GM23338 (cell line): ENCODE data around the gene PPP1R9B. TPM values are rescaled to one million over a fixed set of nuclear protein-coding genes. Genes with fewer than 3 reads are reported as not detected.

Experiments
- ATAC-seq: fragments of 200-7000 bp; cut with Tn5 transposase; 3 replicates; pipeline ENCODE4 v1.9.1; 2020
- DNase-seq: peaks from one replicate; pipeline ENCODE4 v3.0.0-alpha.2; 2015; ENCODE audit warnings: low spot score
- H2AFZ ChIP-seq: fragments of 200-600 bp; sonication (generic); 2 replicates; pipeline ENCODE4 v1.8.0; 2016; ENCODE audit warnings: antibody characterized with exemption, mild to moderate bottlenecking, moderate library complexity
- H3F3A ChIP-seq: fragments of 200-600 bp; sonication (generic); replicated peaks from 2 replicates; pipeline ENCODE4 v1.8.0; 2017; ENCODE audit warnings: antibody characterized with exemption, mixed run types, low read depth
- H3K27ac ChIP-seq: fragments of 200-600 bp; sonication (generic); 2 replicates; pipeline ENCODE4 v1.6.1; 2016; ENCODE audit warnings: low read depth
- H3K27me3 ChIP-seq: fragments of 200-600 bp; sonication (generic); 2 replicates; pipeline ENCODE4 v1.8.0; 2016; ENCODE audit warnings: mild to moderate bottlenecking, mixed run types, moderate library complexity; ENCODE audit not compliant: insufficient read depth
- H3K36me3 ChIP-seq: fragments of 200-600 bp; sonication (generic); 2 replicates; pipeline ENCODE4 v1.8.0; 2016; ENCODE audit warnings: mild to moderate bottlenecking; ENCODE audit not compliant: insufficient read depth
- H3K4me1 ChIP-seq: fragments of 200-600 bp; sonication (generic); 2 replicates; pipeline ENCODE4 v1.8.0; 2016; ENCODE audit warnings: mild to moderate bottlenecking, moderate library complexity; ENCODE audit not compliant: insufficient read depth
- H3K4me2 ChIP-seq: fragments of 200-600 bp; sonication (generic); 2 replicates; pipeline ENCODE4 v1.7.1; 2017; ENCODE audit warnings: mixed run types
- H3K4me3 ChIP-seq: fragments of 200-600 bp; sonication (generic); 2 replicates; pipeline ENCODE4 v1.6.1; 2016; ENCODE audit warnings: mixed run types
- H3K79me2 ChIP-seq: fragments of 200-600 bp; sonication (generic); replicated peaks from 2 replicates; pipeline ENCODE4 v1.8.0; 2017; ENCODE audit warnings: mild to moderate bottlenecking; ENCODE audit not compliant: insufficient read depth
- H3K9me2 ChIP-seq: fragments of 200-600 bp; sonication (generic); 2 replicates; pipeline ENCODE4 v1.8.0; 2017; ENCODE audit not compliant: insufficient read depth
- H4K20me1 ChIP-seq: fragments of 200-600 bp; sonication (generic); replicated peaks from 2 replicates; pipeline ENCODE4 v1.8.0; 2017; ENCODE audit warnings: mild to moderate bottlenecking; ENCODE audit not compliant: insufficient read depth
- H3K27ac Mint-ChIP-seq: 2 replicates; pipeline ENCODE4 v1.8.0; 2020; ENCODE audit warnings: inconsistent platforms, mild to moderate bottlenecking, moderate library complexity, mixed read lengths
- H3K27me3 Mint-ChIP-seq: 3 replicates; pipeline ENCODE4 v1.8.0; 2022; ENCODE audit warnings: low read depth, mild to moderate bottlenecking, moderate library complexity, mixed read lengths, inconsistent platforms; ENCODE audit not compliant: insufficient read depth, poor library complexity
- H3K36me3 Mint-ChIP-seq: 3 replicates; pipeline ENCODE4 v1.8.0; 2021; ENCODE audit warnings: low read depth, mild to moderate bottlenecking, inconsistent platforms, moderate library complexity, mixed read lengths
- H3K4me1 Mint-ChIP-seq: 3 replicates; pipeline ENCODE4 v1.8.0; 2020; ENCODE audit warnings: mild to moderate bottlenecking, inconsistent platforms, mixed read lengths
- H3K4me3 Mint-ChIP-seq: 3 replicates; pipeline ENCODE4 v1.8.0; 2021; ENCODE audit warnings: moderate library complexity, mild to moderate bottlenecking, inconsistent platforms, mixed read lengths
- H3K9me3 Mint-ChIP-seq: 3 replicates; pipeline ENCODE4 v1.8.0; 2020; ENCODE audit warnings: moderate library complexity, mild to moderate bottlenecking, inconsistent platforms, mixed read lengths
- CREB1 ChIP-seq: fragments of 250-450 bp; sonication (Bioruptor Pico); IDR thresholded peaks from 2 replicates; pipeline ENCODE4 v1.5.0; 2020; ENCODE audit warnings: low read depth, mild to moderate bottlenecking, moderate library complexity
- EZH2 ChIP-seq: fragments of 200-600 bp; sonication (generic); IDR thresholded peaks from one replicate; pipeline ENCODE4 v1.8.0; 2017; ENCODE audit warnings: antibody characterized with exemption, mild to moderate bottlenecking, low read depth; ENCODE audit not compliant: unreplicated experiment
- EZH2phosphoT487 ChIP-seq: fragments of 200-600 bp; sonication (generic); IDR thresholded peaks from one replicate; pipeline ENCODE4 v1.8.1; 2018; ENCODE audit warnings: antibody characterized with exemption; ENCODE audit not compliant: unreplicated experiment
- JUNB ChIP-seq: IDR thresholded peaks from one replicate; pipeline ENCODE4 v1.6.1; 2016; ENCODE audit warnings: antibody characterized with exemption; ENCODE audit not compliant: unreplicated experiment
- NANOG ChIP-seq: IDR thresholded peaks from 2 replicates; pipeline ENCODE4 v1.6.1; 2016; ENCODE audit warnings: antibody characterized with exemption, borderline replicate concordance
- STAT1 ChIP-seq: IDR thresholded peaks from one replicate; pipeline ENCODE4 v1.6.1; 2016; ENCODE audit warnings: antibody characterized with exemption; ENCODE audit not compliant: unreplicated experiment
- polyA plus RNA-seq: library from polyadenylated mRNA; unstranded; fragments of >200 nt; fragmentation: Nextera tagmentation; extraction: Ambion mirVana; gene quantifications from 2 replicates; pipeline ENCODE4 v1.2.1, GENCODE V29; 2016
- total RNA-seq: library from RNA; depleted of rRNA; stranded (reverse); fragments of >200 nt; shearing (Covaris generic); gene quantifications from 2 replicates; pipeline ENCODE4 v1.2.3, GENCODE V29; 2014
- TF ChIP-seq, protein P1 (sequence below): fragments of 250-450 bp; sonication (Bioruptor Pico); IDR thresholded peaks from 2 replicates; pipeline ENCODE4 v1.5.0; 2020; ENCODE audit warnings: mild to moderate bottlenecking, moderate library complexity
- TF ChIP-seq, protein P2 (sequence below): IDR thresholded peaks from 2 replicates; pipeline ENCODE4 v1.6.1; 2016; ENCODE audit warnings: antibody characterized with exemption
- TF ChIP-seq, protein P3 (sequence below): IDR thresholded peaks from one replicate; pipeline ENCODE4 v1.6.1; 2018; ENCODE audit warnings: antibody characterized with exemption; ENCODE audit not compliant: unreplicated experiment
- TF ChIP-seq, protein P4 (sequence below), 2 experiments: fragments of 200-600 bp in 1 of 2; sonication (generic) in 1 of 2; conservative IDR thresholded peaks; 2 replicates each; pipeline versions ENCODE4 v1.5.1 to v1.6.1; 2016 to 2017; ENCODE audit warnings: antibody characterized with exemption in 2 of 2, low read depth in 2 of 2, mild to moderate bottlenecking in 2 of 2, moderate library complexity in 1 of 2

PPP1R9B gene
- total and polyA plus RNA-seq, 2 experiments from 2014 or later, result 2.1 to 10.5 TPM

DNA sequence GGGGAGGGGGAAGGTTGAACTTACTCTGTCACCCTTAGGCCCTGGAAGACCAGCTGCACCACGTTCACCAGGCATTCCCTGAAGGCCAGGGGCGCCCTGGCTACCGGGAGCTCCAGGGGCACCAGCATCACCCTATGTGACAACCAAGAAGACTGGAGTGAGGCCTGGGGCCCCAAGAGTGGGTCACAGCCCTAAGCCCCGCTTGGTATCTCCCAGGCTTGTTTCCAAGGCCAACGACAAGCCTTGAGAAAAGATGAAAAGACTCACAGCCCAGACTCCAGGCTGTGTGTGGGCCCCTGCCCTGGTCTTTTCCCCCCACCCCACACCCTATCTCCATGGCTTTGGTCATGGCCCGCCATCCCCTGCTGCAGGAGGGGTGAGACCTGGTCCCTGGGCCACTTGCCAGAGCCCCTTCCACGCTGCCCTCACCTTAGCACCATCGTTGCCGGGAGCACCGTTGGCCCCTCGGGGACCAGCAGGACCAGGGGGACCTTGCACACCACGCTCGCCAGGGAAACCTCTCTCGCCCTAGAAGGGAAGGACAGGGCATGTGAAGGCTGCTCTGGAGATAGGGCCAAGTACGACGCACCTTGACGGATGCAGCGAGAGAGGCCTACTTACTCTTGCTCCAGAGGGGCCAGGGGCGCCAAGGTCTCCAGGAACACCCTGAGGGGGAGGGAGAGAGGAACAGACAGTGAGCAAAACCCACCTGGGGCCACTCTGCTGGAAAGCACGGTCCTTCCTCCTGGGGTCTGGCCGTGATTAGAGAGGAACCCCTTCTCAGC, 41.1 kb upstream of the PPP1R9B start:
- Mint-ChIP-seq H3K36me3 (peaks cover 18% of the 10 kb centered on the region; the same call in 2 of the 3 replicates), H3K4me3 (no peak overlapping the region), H3K9me3 (no peaks in the 10 kb centered on the region), H3K27ac (no peak overlapping the region), H3K4me1 (no peaks in the 10 kb centered on the region), H3K27me3 (peaks cover 5% of the 10 kb centered on the region)
- no peaks in the 10 kb centered on the region for H3K36me3 ChIP-seq
- no peak for ATAC-seq
- H2AFZ ChIP-seq, result no peak overlapping the region
- no peak overlapping the region for H3K4me3 ChIP-seq
- H3K4me1 ChIP-seq, result no peaks in the 10 kb centered on the region
- H3K9me2 ChIP-seq, result no peaks in the 10 kb centered on the region
- H3K79me2 ChIP-seq, result no peaks in the 10 kb centered on the region
- H3K27me3 ChIP-seq, result no peaks in the 10 kb centered on the region
- TF ChIP-seq, protein P1, sequence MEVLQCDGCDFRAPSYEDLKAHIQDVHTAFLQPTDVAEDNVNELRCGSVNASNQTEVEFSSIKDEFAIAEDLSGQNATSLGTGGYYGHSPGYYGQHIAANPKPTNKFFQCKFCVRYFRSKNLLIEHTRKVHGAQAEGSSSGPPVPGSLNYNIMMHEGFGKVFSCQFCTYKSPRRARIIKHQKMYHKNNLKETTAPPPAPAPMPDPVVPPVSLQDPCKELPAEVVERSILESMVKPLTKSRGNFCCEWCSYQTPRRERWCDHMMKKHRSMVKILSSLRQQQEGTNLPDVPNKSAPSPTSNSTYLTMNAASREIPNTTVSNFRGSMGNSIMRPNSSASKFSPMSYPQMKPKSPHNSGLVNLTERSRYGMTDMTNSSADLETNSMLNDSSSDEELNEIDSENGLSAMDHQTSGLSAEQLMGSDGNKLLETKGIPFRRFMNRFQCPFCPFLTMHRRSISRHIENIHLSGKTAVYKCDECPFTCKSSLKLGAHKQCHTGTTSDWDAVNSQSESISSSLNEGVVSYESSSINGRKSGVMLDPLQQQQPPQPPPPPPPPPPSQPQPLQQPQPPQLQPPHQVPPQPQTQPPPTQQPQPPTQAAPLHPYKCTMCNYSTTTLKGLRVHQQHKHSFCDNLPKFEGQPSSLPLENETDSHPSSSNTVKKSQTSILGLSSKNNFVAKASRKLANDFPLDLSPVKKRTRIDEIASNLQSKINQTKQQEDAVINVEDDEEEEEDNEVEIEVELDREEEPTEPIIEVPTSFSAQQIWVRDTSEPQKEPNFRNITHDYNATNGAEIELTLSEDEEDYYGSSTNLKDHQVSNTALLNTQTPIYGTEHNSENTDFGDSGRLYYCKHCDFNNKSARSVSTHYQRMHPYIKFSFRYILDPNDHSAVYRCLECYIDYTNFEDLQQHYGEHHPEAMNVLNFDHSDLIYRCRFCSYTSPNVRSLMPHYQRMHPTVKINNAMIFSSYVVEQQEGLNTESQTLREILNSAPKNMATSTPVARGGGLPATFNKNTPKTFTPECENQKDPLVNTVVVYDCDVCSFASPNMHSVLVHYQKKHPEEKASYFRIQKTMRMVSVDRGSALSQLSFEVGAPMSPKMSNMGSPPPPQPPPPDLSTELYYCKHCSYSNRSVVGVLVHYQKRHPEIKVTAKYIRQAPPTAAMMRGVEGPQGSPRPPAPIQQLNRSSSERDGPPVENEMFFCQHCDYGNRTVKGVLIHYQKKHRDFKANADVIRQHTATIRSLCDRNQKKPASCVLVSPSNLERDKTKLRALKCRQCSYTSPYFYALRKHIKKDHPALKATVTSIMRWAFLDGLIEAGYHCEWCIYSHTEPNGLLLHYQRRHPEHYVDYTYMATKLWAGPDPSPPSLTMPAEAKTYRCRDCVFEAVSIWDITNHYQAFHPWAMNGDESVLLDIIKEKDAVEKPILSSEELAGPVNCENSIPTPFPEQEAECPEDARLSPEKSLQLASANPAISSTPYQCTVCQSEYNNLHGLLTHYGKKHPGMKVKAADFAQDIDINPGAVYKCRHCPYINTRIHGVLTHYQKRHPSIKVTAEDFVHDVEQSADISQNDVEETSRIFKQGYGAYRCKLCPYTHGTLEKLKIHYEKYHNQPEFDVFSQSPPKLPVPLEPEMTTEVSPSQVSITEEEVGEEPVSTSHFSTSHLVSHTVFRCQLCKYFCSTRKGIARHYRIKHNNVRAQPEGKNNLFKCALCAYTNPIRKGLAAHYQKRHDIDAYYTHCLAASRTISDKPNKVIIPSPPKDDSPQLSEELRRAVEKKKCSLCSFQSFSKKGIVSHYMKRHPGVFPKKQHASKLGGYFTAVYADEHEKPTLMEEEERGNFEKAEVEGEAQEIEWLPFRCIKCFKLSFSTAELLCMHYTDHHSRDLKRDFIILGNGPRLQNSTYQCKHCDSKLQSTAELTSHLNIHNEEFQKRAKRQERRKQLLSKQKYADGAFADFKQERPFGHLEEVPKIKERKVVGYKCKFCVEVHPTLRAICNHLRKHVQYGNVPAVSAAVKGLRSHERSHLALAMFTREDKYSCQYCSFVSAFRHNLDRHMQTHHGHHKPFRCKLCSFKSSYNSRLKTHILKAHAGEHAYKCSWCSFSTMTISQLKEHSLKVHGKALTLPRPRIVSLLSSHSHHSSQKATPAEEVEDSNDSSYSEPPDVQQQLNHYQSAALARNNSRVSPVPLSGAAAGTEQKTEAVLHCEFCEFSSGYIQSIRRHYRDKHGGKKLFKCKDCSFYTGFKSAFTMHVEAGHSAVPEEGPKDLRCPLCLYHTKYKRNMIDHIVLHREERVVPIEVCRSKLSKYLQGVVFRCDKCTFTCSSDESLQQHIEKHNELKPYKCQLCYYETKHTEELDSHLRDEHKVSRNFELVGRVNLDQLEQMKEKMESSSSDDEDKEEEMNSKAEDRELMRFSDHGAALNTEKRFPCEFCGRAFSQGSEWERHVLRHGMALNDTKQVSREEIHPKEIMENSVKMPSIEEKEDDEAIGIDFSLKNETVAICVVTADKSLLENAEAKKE (CRISPR knock-in tag), result no peak
- no peak for TF ChIP-seq EZH2
- TF ChIP-seq STAT1, result no peak
- TF ChIP-seq NANOG, result no peak
- TF ChIP-seq, protein P2, sequence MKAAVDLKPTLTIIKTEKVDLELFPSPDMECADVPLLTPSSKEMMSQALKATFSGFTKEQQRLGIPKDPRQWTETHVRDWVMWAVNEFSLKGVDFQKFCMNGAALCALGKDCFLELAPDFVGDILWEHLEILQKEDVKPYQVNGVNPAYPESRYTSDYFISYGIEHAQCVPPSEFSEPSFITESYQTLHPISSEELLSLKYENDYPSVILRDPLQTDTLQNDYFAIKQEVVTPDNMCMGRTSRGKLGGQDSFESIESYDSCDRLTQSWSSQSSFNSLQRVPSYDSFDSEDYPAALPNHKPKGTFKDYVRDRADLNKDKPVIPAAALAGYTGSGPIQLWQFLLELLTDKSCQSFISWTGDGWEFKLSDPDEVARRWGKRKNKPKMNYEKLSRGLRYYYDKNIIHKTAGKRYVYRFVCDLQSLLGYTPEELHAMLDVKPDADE, result no peak
- TF ChIP-seq CREB1 (CRISPR knock-in tag), result no peak
- TF ChIP-seq JUNB, result no peak
- TF ChIP-seq EZH2phosphoT487, result no peak
- TF ChIP-seq, protein P3, sequence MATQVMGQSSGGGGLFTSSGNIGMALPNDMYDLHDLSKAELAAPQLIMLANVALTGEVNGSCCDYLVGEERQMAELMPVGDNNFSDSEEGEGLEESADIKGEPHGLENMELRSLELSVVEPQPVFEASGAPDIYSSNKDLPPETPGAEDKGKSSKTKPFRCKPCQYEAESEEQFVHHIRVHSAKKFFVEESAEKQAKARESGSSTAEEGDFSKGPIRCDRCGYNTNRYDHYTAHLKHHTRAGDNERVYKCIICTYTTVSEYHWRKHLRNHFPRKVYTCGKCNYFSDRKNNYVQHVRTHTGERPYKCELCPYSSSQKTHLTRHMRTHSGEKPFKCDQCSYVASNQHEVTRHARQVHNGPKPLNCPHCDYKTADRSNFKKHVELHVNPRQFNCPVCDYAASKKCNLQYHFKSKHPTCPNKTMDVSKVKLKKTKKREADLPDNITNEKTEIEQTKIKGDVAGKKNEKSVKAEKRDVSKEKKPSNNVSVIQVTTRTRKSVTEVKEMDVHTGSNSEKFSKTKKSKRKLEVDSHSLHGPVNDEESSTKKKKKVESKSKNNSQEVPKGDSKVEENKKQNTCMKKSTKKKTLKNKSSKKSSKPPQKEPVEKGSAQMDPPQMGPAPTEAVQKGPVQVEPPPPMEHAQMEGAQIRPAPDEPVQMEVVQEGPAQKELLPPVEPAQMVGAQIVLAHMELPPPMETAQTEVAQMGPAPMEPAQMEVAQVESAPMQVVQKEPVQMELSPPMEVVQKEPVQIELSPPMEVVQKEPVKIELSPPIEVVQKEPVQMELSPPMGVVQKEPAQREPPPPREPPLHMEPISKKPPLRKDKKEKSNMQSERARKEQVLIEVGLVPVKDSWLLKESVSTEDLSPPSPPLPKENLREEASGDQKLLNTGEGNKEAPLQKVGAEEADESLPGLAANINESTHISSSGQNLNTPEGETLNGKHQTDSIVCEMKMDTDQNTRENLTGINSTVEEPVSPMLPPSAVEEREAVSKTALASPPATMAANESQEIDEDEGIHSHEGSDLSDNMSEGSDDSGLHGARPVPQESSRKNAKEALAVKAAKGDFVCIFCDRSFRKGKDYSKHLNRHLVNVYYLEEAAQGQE, result no peak
- TF ChIP-seq, protein P4, sequence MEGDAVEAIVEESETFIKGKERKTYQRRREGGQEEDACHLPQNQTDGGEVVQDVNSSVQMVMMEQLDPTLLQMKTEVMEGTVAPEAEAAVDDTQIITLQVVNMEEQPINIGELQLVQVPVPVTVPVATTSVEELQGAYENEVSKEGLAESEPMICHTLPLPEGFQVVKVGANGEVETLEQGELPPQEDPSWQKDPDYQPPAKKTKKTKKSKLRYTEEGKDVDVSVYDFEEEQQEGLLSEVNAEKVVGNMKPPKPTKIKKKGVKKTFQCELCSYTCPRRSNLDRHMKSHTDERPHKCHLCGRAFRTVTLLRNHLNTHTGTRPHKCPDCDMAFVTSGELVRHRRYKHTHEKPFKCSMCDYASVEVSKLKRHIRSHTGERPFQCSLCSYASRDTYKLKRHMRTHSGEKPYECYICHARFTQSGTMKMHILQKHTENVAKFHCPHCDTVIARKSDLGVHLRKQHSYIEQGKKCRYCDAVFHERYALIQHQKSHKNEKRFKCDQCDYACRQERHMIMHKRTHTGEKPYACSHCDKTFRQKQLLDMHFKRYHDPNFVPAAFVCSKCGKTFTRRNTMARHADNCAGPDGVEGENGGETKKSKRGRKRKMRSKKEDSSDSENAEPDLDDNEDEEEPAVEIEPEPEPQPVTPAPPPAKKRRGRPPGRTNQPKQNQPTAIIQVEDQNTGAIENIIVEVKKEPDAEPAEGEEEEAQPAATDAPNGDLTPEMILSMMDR (conservative IDR thresholded peaks at IDR 0.05; ENCODE audit: low read depth in 2 of 2), result no peak
- no peaks in the 10 kb centered on the region for H3F3A ChIP-seq
- no peaks in the 10 kb centered on the region for H4K20me1 ChIP-seq
- DNase-seq, result no peak
- H3K27ac ChIP-seq, result no peak overlapping the region
- no peak overlapping the region for H3K4me2 ChIP-seq
